Kidney (tissue), 14 donors: ENCODE data around the gene LCOR. TPM values are rescaled to one million over a fixed set of nuclear protein-coding genes. Genes with fewer than 3 reads are reported as not detected.

Source experiments
- DNase-seq, 5 donors: peaks; one replicate each; pipeline ENCODE4 v3.0.0-alpha.2; 2013 to 2020
- FAIRE-seq: peaks from 2 replicates; lab custom pipeline; 2012; peaks lifted over from hg19 to GRCh38; lab: Jason Lieb, UNC
- H3K27ac ChIP-seq, 2 donors: one replicate each; pipeline ENCODE4 v1.7.0; 2013; ENCODE audit warnings: low read depth in 2 of 2, low read length in 2 of 2, inconsistent platforms in 1 of 2
- H3K27me3 ChIP-seq: one replicate; pipeline ENCODE4 v1.7.1; 2013; ENCODE audit warnings: low read length, inconsistent platforms; ENCODE audit not compliant: control insufficient read depth, insufficient read depth
- H3K36me3 ChIP-seq, 3 donors: one replicate each; pipeline versions ENCODE4 v1.7.0 to v1.7.1; 2013; ENCODE audit warnings: low read length in 3 of 3, control low read depth in 1 of 3, inconsistent platforms in 1 of 3; ENCODE audit not compliant: insufficient read depth in 3 of 3, control insufficient read depth in 2 of 3
- H3K4me1 ChIP-seq, 3 donors: one replicate each; pipeline versions ENCODE4 v1.7.0 to v1.7.1; 2013; ENCODE audit warnings: low read length in 3 of 3, inconsistent platforms in 1 of 3, low read depth in 1 of 3; ENCODE audit not compliant: control insufficient read depth in 2 of 3, insufficient read depth in 2 of 3
- H3K4me3 ChIP-seq, 3 donors: one replicate each; pipeline versions ENCODE4 v1.7.0 to v1.8.1; 2013; ENCODE audit warnings: low read length in 3 of 3, control low read depth in 1 of 3, inconsistent platforms in 1 of 3
- H3K9ac ChIP-seq, 3 donors: one replicate each; pipeline versions ENCODE4 v1.7.0 to v1.7.1; 2013; ENCODE audit warnings: low read length in 3 of 3, control low read depth in 1 of 3, inconsistent platforms in 1 of 3
- H3K9me3 ChIP-seq, 3 donors: one replicate each; pipeline versions ENCODE4 v1.7.0 to v1.7.1; 2013; ENCODE audit warnings: low read length in 3 of 3, control low read depth in 1 of 3, inconsistent platforms in 1 of 3; ENCODE audit not compliant: control insufficient read depth in 2 of 3, insufficient read depth in 1 of 3
- CTCF ChIP-seq: IDR thresholded peaks from 3 replicates; pipeline ENCODE4 v1.5.1; 2012; ENCODE audit warnings: mild to moderate bottlenecking, moderate library complexity, borderline replicate concordance; ENCODE audit not compliant: insufficient read depth; ENCODE audit errors: extremely low read depth
- intact Hi-C: fragments of 100-400 bp; cut with DNase I; formaldehyde crosslinking; loops from one replicate; pipeline ENCODE4 v1.11.1; 2022
- polyA plus RNA-seq: library from polyadenylated mRNA; stranded (reverse); fragments of 350-450 nt; fragmentation: Illumina TruSeq; extraction: RNeasy Lipid Tissue Mini Kit (QIAGEN cat#74804); gene quantifications from one replicate; pipeline ENCODE4 v1.2.3, GENCODE V29; 2014; ENCODE audit warnings: low read depth, low replicate concordance; ENCODE audit not compliant: insufficient read depth
- total RNA-seq: library from RNA; stranded (reverse); fragmentation: NEBNext Ultra II Directional; extraction: Animal tissue kit (Norgen Biotek cat#: 25700); gene quantifications from one replicate; pipeline ENCODE4 v1.2.1, GENCODE V29; 2021
- donor health status: control.
- donor health status: control.
- donor health status: control.
- donor health status: control.
- donor health status: control.
- donor health status: DM: yes; HTN: yes; CAD: no.
- donor health status: Normal renal cell carcinoma (clear cell type).

The LCOR gene
- total and polyA plus RNA-seq, 2 donors from 2014 or later = 2.8 to 48.5 TPM

- DNase-seq (no peak), FAIRE-seq (no peak)
- no peaks in the 10 kb centered on the region for H3K36me3 ChIP-seq
- TF ChIP-seq CTCF = no peak
- no peak overlapping the region for H3K4me3 ChIP-seq
- intact Hi-C loops = no loop called here
- no peaks in the 10 kb centered on the region for H3K9me3 ChIP-seq
- no peaks in the 10 kb centered on the region for H3K27me3 ChIP-seq
- no peak overlapping the region for H3K9ac ChIP-seq
- no peaks in the 10 kb centered on the region for H3K4me1 ChIP-seq
- H3K27ac ChIP-seq = no peak overlapping the region
Observed at GRCh38 chr10:96973809-96974747, 142.0 kb downstream of the LCOR start.

GRCh38 chr10:96975136-96975535 is 143.0 kb downstream of the LCOR start:
- Histone ChIP-seq H3K36me3 (no peaks in the 10 kb centered on the region), H3K4me1 (no peaks in the 10 kb centered on the region), H3K27me3 (no peaks in the 10 kb centered on the region), H3K9ac (no peak overlapping the region), H3K27ac (no peak overlapping the region), H3K9me3 (no peaks in the 10 kb centered on the region), H3K4me3 (no peak overlapping the region)
- DNase-seq (no peak), FAIRE-seq (no peak)
- TF ChIP-seq CTCF = no peak
- intact Hi-C loops = no loop called here

- no peaks in the 10 kb centered on the region for H3K9me3 ChIP-seq
- H3K36me3 ChIP-seq = peaks cover 5 to 20% (median 7%) of the 10 kb centered on the region in 3 donors
- H3K9ac ChIP-seq = no peak overlapping the region
- FAIRE-seq (no peak), DNase-seq (no peak)
- no peak overlapping the region for H3K4me3 ChIP-seq
- intact Hi-C loops = no loop called here
- TF ChIP-seq CTCF = no peak
- H3K27me3 ChIP-seq = no peaks in the 10 kb centered on the region
- no peaks in the 10 kb centered on the region for H3K4me1 ChIP-seq
- no peak overlapping the region for H3K27ac ChIP-seq
Observed at GRCh38 chr10:96978621-96979154, 146.6 kb downstream of the LCOR start.
